ENCODE data around the gene C1orf35.

Gene C1orf35

GRCh38 chr1:228145463-228146416 lies 42.6 kb upstream of the C1orf35 start:
- peaks cover 32% of the 10 kb centered on the region for H3K4me1 Mint-ChIP-seq (ENCODE audit: low read depth)
- no peak overlapping the region for H3K4me3 Mint-ChIP-seq
- no peaks in the 10 kb centered on the region for H3K27me3 Mint-ChIP-seq
- H3K36me3 Mint-ChIP-seq (ENCODE audit: low read depth) = peaks cover 74% of the 10 kb centered on the region
- H3K9me3 Mint-ChIP-seq = no peaks in the 10 kb centered on the region
- DNase-seq = no peak
- H3K27ac Mint-ChIP-seq = no peak overlapping the region

GRCh38 chr1:228144993-228145343 lies 41.8 kb upstream of the C1orf35 start:
- Mint-ChIP-seq H3K36me3 (ENCODE audit: low read depth) (peaks cover 78% of the 10 kb centered on the region), H3K27ac (no peak overlapping the region), H3K9me3 (no peaks in the 10 kb centered on the region), H3K4me3 (no peak overlapping the region), H3K4me1 (ENCODE audit: low read depth) (peaks cover 32% of the 10 kb centered on the region), H3K27me3 (no peaks in the 10 kb centered on the region)
- no peak for DNase-seq

- peaks cover 77% of the 10 kb centered on the region for H3K36me3 Mint-ChIP-seq (ENCODE audit: low read depth)
- H3K9me3 Mint-ChIP-seq = no peaks in the 10 kb centered on the region
- H3K27ac Mint-ChIP-seq = peak overlapping the region; percentile 55
- H3K4me3 Mint-ChIP-seq = no peak overlapping the region
- DNase-seq = no peak
- peaks cover 35% of the 10 kb centered on the region for H3K4me1 Mint-ChIP-seq (ENCODE audit: low read depth)
- no peaks in the 10 kb centered on the region for H3K27me3 Mint-ChIP-seq
Measured at GRCh38 chr1:228144193-228144992, 41.3 kb upstream of the C1orf35 start.

GRCh38 chr1:228143480-228144192 lies 40.5 kb upstream of the C1orf35 start:
- Mint-ChIP-seq H3K4me1 (ENCODE audit: low read depth) (peaks cover 35% of the 10 kb centered on the region), H3K4me3 (peak overlapping the region; percentile 99), H3K27me3 (no peaks in the 10 kb centered on the region), H3K9me3 (no peaks in the 10 kb centered on the region), H3K36me3 (ENCODE audit: low read depth) (peaks cover 74% of the 10 kb centered on the region), H3K27ac (peak overlapping the region; percentile 98)
- no peak for DNase-seq

DNA sequence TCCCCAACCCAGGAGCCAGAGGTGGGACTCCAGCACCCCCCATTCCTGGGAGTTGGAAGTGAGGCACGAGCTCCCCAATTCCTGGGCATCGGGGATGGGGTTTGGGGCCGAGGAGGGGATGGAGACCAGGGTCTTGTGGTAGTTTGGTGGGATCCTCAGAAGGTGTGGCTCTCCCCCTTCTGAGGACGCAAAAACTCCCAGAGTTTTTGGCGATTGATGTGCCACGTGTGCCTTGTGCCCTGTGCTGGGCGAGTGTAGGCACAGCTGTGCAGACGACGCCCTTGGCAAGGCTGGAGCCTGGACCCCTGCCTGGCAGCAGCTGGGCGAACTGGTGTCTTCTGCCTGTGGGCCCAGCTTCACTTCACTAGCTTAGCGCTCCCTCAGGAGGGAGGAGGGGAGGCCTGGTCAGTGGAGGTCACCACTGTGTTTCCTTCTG lies 39.6 kb upstream of the C1orf35 start:
- no peaks in the 10 kb centered on the region for H3K9me3 Mint-ChIP-seq
- peaks cover 35% of the 10 kb centered on the region for H3K4me1 Mint-ChIP-seq (ENCODE audit: low read depth)

GRCh38 chr1:228142155-228142691 lies 39.1 kb upstream of the C1orf35 start:
- H3K36me3 Mint-ChIP-seq (ENCODE audit: low read depth) = peaks cover 62% of the 10 kb centered on the region
- H3K9me3 Mint-ChIP-seq = no peaks in the 10 kb centered on the region
- peak overlapping the region; percentile 98 for H3K27ac Mint-ChIP-seq
- no peaks in the 10 kb centered on the region for H3K27me3 Mint-ChIP-seq
- peak overlapping the region; percentile 99 for H3K4me3 Mint-ChIP-seq
- peaks cover 36% of the 10 kb centered on the region for H3K4me1 Mint-ChIP-seq (ENCODE audit: low read depth)
- DNase-seq = peak; percentile 32

More for the DNA sequence above, 39.6 kb upstream of the C1orf35 start:
- H3K27ac Mint-ChIP-seq = peak overlapping the region; percentile 98
- H3K4me3 Mint-ChIP-seq = peak overlapping the region; percentile 99
- H3K27me3 Mint-ChIP-seq = no peaks in the 10 kb centered on the region
- no peak for DNase-seq
- peaks cover 67% of the 10 kb centered on the region for H3K36me3 Mint-ChIP-seq (ENCODE audit: low read depth)

DNA sequence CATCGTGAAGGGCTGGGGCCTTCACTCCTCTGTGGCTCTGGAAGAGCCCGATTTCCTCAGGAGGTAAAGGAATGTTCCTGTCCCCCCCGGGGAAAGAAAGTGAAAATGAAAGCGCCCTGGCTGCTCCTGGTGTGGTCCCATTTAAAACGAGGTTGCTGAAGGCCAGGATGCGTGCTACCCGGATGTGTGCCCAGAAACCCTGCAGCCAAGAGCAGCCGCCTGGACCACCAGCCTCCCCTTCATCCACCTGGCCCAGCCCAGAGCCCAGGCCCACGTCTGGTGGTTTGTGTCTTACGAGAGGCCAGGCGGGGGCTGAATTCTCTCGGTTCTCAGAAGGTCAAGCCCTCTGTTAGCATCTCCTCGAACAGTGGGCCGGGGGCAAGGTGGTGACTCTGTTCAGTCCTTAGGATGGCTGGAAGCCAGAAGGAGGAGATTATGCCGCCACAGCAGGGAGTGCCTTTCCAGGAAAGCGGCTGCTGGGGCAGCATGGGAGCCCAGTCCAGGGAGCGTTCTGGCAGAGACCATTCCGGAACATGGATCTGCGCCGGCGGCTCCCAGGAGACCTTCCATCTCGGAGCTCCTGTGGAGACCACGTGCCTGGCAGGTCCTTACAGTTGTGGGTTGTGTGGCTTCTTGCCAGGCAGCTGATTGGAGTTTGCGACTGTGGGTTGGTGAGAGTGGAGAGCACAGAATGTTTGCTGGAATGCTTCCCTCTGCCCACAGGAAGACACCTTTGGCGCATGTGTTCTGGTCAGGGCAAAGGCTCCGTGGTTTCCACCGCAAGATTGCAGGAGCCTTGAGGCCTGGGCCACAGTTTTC lies 38.3 kb upstream of the C1orf35 start:
- no peak for DNase-seq
- H3K27ac Mint-ChIP-seq = peak overlapping the region; percentile 98

DNA sequence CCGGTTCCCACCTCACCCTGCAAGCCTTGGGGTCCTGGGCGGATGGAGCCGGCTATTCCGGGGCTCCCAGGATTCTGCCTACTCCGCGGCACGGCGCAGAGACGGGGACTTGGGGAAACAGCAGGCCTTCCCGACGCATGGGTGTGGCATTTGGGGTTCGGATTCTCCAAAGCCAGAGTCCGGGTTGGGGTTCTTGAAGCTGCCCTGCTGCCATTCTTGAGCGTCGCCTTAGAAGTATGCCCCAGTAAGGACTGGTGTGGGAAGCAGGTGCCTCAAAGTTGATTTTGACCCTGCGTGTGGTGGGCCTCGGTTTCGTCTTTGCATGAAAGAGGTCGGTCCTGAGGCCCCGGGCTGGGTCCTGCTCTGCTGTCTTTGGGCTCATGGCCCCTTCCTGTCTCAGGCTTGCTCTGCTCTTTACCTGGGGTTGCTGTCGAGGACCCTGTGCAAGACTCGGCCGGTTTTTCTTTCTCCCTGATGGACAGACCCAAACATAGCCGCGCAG lies 37.6 kb upstream of the C1orf35 start:
- H3K27ac Mint-ChIP-seq = peak overlapping the region; percentile 98
- peaks cover 48% of the 10 kb centered on the region for H3K36me3 Mint-ChIP-seq (ENCODE audit: low read depth)

More for the DNA sequence above, 38.3 kb upstream of the C1orf35 start:
- Mint-ChIP-seq H3K27me3 (no peaks in the 10 kb centered on the region), H3K4me1 (ENCODE audit: low read depth) (peaks cover 35% of the 10 kb centered on the region), H3K36me3 (ENCODE audit: low read depth) (peaks cover 55% of the 10 kb centered on the region), H3K4me3 (peak overlapping the region; percentile 99), H3K9me3 (no peaks in the 10 kb centered on the region)

GRCh38 chr1:228139931-228140723 lies 37.0 kb upstream of the C1orf35 start, which contains the start of gene GUK1:
Gene GUK1 (plus strand): TSS chr1:228140279. CDS start chr1:228140303, 24 bp downstream.
- H3K36me3 Mint-ChIP-seq (ENCODE audit: low read depth) = peaks cover 44% of the 10 kb centered on the region
- H3K27me3 Mint-ChIP-seq = no peaks in the 10 kb centered on the region
- H3K27ac Mint-ChIP-seq = peak within 1 kb of the TSS; percentile 98
- no peaks in the 10 kb centered on the region for H3K9me3 Mint-ChIP-seq
- peaks cover 35% of the 10 kb centered on the region for H3K4me1 Mint-ChIP-seq (ENCODE audit: low read depth)
- peak within 1 kb of the TSS; percentile 99 for H3K4me3 Mint-ChIP-seq
- peak; percentile 100 for DNase-seq

More for the DNA sequence above, 37.6 kb upstream of the C1orf35 start:
- DNase-seq = peak; percentile 58
- Mint-ChIP-seq H3K9me3 (no peaks in the 10 kb centered on the region), H3K4me3 (peak overlapping the region; percentile 99), H3K27me3 (no peaks in the 10 kb centered on the region), H3K4me1 (ENCODE audit: low read depth) (peaks cover 35% of the 10 kb centered on the region)

DNA sequence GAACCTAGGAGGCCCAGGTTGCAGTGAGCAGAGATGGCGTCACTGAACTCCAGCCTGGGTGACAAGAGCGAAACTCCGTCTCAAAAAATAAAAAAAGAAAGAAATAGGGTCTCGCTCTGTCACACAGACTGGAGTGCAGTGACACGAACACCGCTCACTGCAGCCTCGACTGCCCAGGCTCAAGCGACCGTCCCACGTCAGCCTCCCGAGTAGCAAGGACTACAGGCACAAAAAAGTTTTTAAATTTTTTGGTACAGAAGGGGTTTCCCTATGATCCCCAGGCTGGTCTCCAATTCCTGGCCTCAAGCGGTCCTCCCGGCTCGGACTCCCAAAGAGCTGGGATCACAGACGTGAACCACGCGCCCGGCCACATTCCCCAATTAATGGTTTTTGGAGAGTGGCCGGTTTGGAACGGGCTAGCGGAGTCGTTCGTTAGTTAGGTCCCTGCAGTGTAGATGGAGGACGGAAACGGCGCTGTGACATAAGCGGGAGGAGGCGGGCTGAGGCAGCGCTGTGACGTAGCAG lies 36.3 kb upstream of the C1orf35 start:
- Mint-ChIP-seq H3K36me3 (ENCODE audit: low read depth) (peaks cover 41% of the 10 kb centered on the region), H3K9me3 (no peaks in the 10 kb centered on the region), H3K4me1 (ENCODE audit: low read depth) (peaks cover 35% of the 10 kb centered on the region), H3K27me3 (no peaks in the 10 kb centered on the region), H3K27ac (peak overlapping the region; percentile 98), H3K4me3 (peak overlapping the region; percentile 99)
- DNase-seq = no peak

DNA sequence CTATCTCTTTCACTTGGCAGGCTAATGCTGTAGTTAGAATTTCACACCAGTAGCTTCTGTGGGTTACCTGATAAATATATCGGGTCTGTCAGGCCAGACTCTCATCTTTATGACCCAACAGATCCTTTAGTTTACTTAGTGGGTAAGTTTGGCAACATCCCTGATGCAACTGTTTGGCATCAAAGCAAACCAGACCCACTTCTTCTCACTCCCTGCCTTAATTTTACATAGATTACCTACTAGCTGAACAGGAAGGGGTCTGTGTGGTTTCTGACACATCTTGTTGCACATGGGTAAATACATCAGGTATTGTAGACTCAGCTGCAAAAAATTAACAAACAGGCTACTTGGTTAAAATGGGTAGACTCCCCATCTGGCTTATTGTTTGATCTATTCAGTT lies 33.8 kb upstream of the C1orf35 start:
- no peaks in the 10 kb centered on the region for H3K9me3 Mint-ChIP-seq
- H3K4me1 Mint-ChIP-seq (ENCODE audit: low read depth) = peaks cover 11% of the 10 kb centered on the region
- H3K36me3 Mint-ChIP-seq (ENCODE audit: low read depth) = peaks cover 18% of the 10 kb centered on the region
- DNase-seq = no peak
- no peaks in the 10 kb centered on the region for H3K27me3 Mint-ChIP-seq
- H3K27ac Mint-ChIP-seq = no peak overlapping the region
- no peak overlapping the region for H3K4me3 Mint-ChIP-seq

- peaks cover 9% of the 10 kb centered on the region for H3K4me1 Mint-ChIP-seq (ENCODE audit: low read depth)
- peaks cover 1% of the 10 kb centered on the region for H3K36me3 Mint-ChIP-seq (ENCODE audit: low read depth)
- DNase-seq = no peak
- peaks cover 9% of the 10 kb centered on the region for H3K27me3 Mint-ChIP-seq
- H3K4me3 Mint-ChIP-seq = no peak overlapping the region
- no peak overlapping the region for H3K27ac Mint-ChIP-seq
- H3K9me3 Mint-ChIP-seq = no peaks in the 10 kb centered on the region
Measured at GRCh38 chr1:228134591-228134990, 31.5 kb upstream of the C1orf35 start.

All from activated T-cell treated with anti-CD3 and anti-CD28 coated beads, Interleukin-2, amount 50 U/mL, for 24 hours (primary cell).